HG02759 (cell line): ENCODE data around the gene LSAMP.
A peak's percentile ranks its signal among the peaks of the same experiment; 100 is the strongest.

Experiments
- ATAC-seq: cut with Tn5 transposase; IDR thresholded peaks from one replicate; pipeline ENCODE4 v1.9.1; 2021; ENCODE audit warnings: mild to moderate bottlenecking, moderate library complexity; ENCODE audit not compliant: unreplicated experiment

LSAMP gene

GRCh38 chr3:116179091-116179490 lies 266.2 kb downstream of the LSAMP start:
- no peak for ATAC-seq

- ATAC-seq = no peak
Measured at GRCh38 chr3:116176974-116177555, 268.2 kb downstream of the LSAMP start.

GRCh38 chr3:116166121-116166520 lies 279.2 kb downstream of the LSAMP start:
- ATAC-seq = no peak

- no peak for ATAC-seq
Measured at GRCh38 chr3:116165641-116166040, 279.6 kb downstream of the LSAMP start.

- no peak for ATAC-seq
Measured at GRCh38 chr3:116165135-116165534, 280.2 kb downstream of the LSAMP start.

GRCh38 chr3:116164039-116164438 lies 281.2 kb downstream of the LSAMP start:
- ATAC-seq = no peak

- ATAC-seq = no peak
Measured at GRCh38 chr3:116161575-116162525, 283.4 kb downstream of the LSAMP start.

- no peak for ATAC-seq
Measured at GRCh38 chr3:116160594-116160993, 284.7 kb downstream of the LSAMP start.

GRCh38 chr3:116155841-116156240 lies 289.4 kb downstream of the LSAMP start:
- ATAC-seq = no peak

- ATAC-seq = no peak
Measured at GRCh38 chr3:116154389-116154788, 290.9 kb downstream of the LSAMP start.

- no peak for ATAC-seq
Measured at GRCh38 chr3:116153174-116153573, 292.1 kb downstream of the LSAMP start.

- no peak for ATAC-seq
Measured at GRCh38 chr3:116150655-116151167, 294.6 kb downstream of the LSAMP start.

GRCh38 chr3:116148881-116149851 lies 296.1 kb downstream of the LSAMP start:
- ATAC-seq = no peak

- no peak for ATAC-seq
Measured at GRCh38 chr3:116145613-116146012, 299.7 kb downstream of the LSAMP start.

GRCh38 chr3:116141724-116142123 lies 303.6 kb downstream of the LSAMP start:
- ATAC-seq = no peak

GRCh38 chr3:116140100-116140689 lies 305.1 kb downstream of the LSAMP start:
- ATAC-seq = peak; percentile 67

- ATAC-seq = peak; percentile 59
Measured at GRCh38 chr3:116139641-116140040, 305.6 kb downstream of the LSAMP start.

- no peak for ATAC-seq
Measured at GRCh38 chr3:116135457-116136085, 309.7 kb downstream of the LSAMP start.

- no peak for ATAC-seq
Measured at GRCh38 chr3:116129187-116129946, 315.9 kb downstream of the LSAMP start.
